H1 (cell line): Measurements from ENCODE around the gene TMEM108.

Source experiments
- JUND ChIP-seq: IDR thresholded peaks from 2 replicates; pipeline ENCODE4 v1.6.1; 2011; ENCODE audit warnings: mild to moderate bottlenecking, improper control_type of control experiment, low read length
- MAFK ChIP-seq: IDR thresholded peaks from 2 replicates; pipeline ENCODE4 v1.6.1; 2012; ENCODE audit warnings: low read depth, mild to moderate bottlenecking, improper control_type of control experiment, low read length
- POLR2A ChIP-seq, 2 experiments: IDR thresholded peaks; 1 replicate in 1 of 2; 2 replicates in 1 of 2; pipeline ENCODE4 v1.6.1; 2011; ENCODE audit warnings: low read depth in 2 of 2, low read length in 2 of 2, mild to moderate bottlenecking in 2 of 2; ENCODE audit errors: control extremely low read depth in 1 of 2
- RAD21 ChIP-seq, 2 experiments: IDR thresholded peaks in 1 of 2; conservative IDR thresholded peaks in 1 of 2; 2 replicates each; pipeline ENCODE4 v1.6.1; 2011; ENCODE audit warnings: low read depth in 2 of 2, low read length in 2 of 2, improper control_type of control experiment in 1 of 2, inconsistent platforms in 1 of 2, mild to moderate bottlenecking in 1 of 2, moderate library complexity in 1 of 2
- SRF ChIP-seq: IDR thresholded peaks from 2 replicates; pipeline ENCODE4 v1.6.1; 2011; ENCODE audit warnings: mild to moderate bottlenecking, low read depth, low read length, moderate library complexity
- TCF12 ChIP-seq: IDR thresholded peaks from 2 replicates; pipeline ENCODE4 v1.6.1; 2011; ENCODE audit warnings: low read depth, mild to moderate bottlenecking, low read length
- ZNF274 ChIP-seq: IDR thresholded peaks from 2 replicates; pipeline ENCODE4 v1.7.0; 2012; ENCODE audit warnings: low read length, borderline replicate concordance; ENCODE audit errors: extremely low read depth
- TF ChIP-seq, protein P1 (sequence below), 3 experiments: IDR thresholded peaks; 1 replicate in 2 of 3; 2 replicates in 1 of 3; pipeline versions ENCODE4 v1.5.1 to v1.6.1; 2011; ENCODE audit warnings: low read length in 3 of 3, mild to moderate bottlenecking in 3 of 3, inconsistent platforms in 2 of 3, low read depth in 1 of 3, moderate library complexity in 1 of 3; ENCODE audit not compliant: insufficient read depth in 1 of 3; ENCODE audit errors: control extremely low read depth in 1 of 3
- TF ChIP-seq, protein P2 (sequence below): IDR thresholded peaks from 2 replicates; pipeline ENCODE4 v1.6.1; 2012; ENCODE audit warnings: low read length, inconsistent platforms
- TF ChIP-seq, protein P3 (sequence below): IDR thresholded peaks from 2 replicates; pipeline ENCODE4 v1.6.1; 2011; ENCODE audit warnings: low read length, improper control_type of control experiment
- TF ChIP-seq, protein P4 (sequence below): IDR thresholded peaks from 2 replicates; pipeline ENCODE4 v1.6.1; 2012; ENCODE audit warnings: inconsistent platforms

DNA sequence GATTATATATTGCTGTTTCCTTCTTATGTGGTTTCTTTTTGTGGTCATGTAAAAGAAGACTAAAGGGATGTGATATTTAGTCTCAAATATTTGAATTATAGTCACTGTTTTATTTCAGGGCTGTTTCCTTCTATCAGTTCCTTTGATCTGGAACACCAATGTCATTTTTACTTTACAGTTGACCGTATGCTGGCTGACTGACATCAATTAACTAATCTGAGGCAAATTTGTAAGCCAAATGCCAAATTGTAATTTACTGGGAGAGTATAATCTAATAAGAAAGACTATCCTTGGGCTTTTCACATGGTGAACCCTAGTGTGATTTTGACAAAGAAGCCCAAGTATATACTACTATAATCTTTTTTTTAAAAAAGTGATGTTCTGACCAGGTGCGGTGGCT lies 87.6 kb downstream of the TMEM108 start:
- TF ChIP-seq, protein P1, sequence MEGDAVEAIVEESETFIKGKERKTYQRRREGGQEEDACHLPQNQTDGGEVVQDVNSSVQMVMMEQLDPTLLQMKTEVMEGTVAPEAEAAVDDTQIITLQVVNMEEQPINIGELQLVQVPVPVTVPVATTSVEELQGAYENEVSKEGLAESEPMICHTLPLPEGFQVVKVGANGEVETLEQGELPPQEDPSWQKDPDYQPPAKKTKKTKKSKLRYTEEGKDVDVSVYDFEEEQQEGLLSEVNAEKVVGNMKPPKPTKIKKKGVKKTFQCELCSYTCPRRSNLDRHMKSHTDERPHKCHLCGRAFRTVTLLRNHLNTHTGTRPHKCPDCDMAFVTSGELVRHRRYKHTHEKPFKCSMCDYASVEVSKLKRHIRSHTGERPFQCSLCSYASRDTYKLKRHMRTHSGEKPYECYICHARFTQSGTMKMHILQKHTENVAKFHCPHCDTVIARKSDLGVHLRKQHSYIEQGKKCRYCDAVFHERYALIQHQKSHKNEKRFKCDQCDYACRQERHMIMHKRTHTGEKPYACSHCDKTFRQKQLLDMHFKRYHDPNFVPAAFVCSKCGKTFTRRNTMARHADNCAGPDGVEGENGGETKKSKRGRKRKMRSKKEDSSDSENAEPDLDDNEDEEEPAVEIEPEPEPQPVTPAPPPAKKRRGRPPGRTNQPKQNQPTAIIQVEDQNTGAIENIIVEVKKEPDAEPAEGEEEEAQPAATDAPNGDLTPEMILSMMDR (IDR thresholded peaks at IDR 0.05; ENCODE audit: control extremely low read depth in 1 of 3, insufficient read depth in 1 of 3, low read depth in 1 of 3, low read length in 3 of 3) = no peak
- TF ChIP-seq JUND (no peak), TCF12 (no peak), MAFK (no peak), SRF (no peak), RAD21 (IDR thresholded peaks at IDR 0.05 in 1 of 2, conservative IDR thresholded peaks at IDR 0.05 in 1 of 2; ENCODE audit: low read depth in 2 of 2, low read length in 2 of 2) (no peak), ZNF274 (no peak), POLR2A (IDR thresholded peaks at IDR 0.05; ENCODE audit: control extremely low read depth in 1 of 2, low read depth in 2 of 2, low read length in 2 of 2) (no peak)
- TF ChIP-seq, protein P2, sequence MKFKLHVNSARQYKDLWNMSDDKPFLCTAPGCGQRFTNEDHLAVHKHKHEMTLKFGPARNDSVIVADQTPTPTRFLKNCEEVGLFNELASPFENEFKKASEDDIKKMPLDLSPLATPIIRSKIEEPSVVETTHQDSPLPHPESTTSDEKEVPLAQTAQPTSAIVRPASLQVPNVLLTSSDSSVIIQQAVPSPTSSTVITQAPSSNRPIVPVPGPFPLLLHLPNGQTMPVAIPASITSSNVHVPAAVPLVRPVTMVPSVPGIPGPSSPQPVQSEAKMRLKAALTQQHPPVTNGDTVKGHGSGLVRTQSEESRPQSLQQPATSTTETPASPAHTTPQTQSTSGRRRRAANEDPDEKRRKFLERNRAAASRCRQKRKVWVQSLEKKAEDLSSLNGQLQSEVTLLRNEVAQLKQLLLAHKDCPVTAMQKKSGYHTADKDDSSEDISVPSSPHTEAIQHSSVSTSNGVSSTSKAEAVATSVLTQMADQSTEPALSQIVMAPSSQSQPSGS = no peak
- TF ChIP-seq, protein P3, sequence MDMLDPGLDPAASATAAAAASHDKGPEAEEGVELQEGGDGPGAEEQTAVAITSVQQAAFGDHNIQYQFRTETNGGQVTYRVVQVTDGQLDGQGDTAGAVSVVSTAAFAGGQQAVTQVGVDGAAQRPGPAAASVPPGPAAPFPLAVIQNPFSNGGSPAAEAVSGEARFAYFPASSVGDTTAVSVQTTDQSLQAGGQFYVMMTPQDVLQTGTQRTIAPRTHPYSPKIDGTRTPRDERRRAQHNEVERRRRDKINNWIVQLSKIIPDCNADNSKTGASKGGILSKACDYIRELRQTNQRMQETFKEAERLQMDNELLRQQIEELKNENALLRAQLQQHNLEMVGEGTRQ = no peak
- TF ChIP-seq, protein P4, sequence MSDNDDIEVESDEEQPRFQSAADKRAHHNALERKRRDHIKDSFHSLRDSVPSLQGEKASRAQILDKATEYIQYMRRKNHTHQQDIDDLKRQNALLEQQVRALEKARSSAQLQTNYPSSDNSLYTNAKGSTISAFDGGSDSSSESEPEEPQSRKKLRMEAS = no peak
